A673 (cell line): ENCODE data around the gene BEND3.

ENCODE experiments used
- CTCF ChIP-seq: fragments of 300-800, 200-600 bp; sonication (generic); conservative IDR thresholded peaks from 2 replicates; pipeline ENCODE4 v1.5.1; 2017; ENCODE audit warnings: low read depth, mild to moderate bottlenecking, antibody characterized with exemption, low read length, moderate library complexity, mixed read lengths
- EZH2 ChIP-seq: fragments of 200-600 bp; sonication (generic); IDR thresholded peaks from 2 replicates; pipeline ENCODE4 v1.6.1; 2017; ENCODE audit warnings: borderline replicate concordance, low read depth, mild to moderate bottlenecking, mixed read lengths, antibody characterized with exemption, low read length; ENCODE audit not compliant: poor library complexity, severe bottlenecking

DNA sequence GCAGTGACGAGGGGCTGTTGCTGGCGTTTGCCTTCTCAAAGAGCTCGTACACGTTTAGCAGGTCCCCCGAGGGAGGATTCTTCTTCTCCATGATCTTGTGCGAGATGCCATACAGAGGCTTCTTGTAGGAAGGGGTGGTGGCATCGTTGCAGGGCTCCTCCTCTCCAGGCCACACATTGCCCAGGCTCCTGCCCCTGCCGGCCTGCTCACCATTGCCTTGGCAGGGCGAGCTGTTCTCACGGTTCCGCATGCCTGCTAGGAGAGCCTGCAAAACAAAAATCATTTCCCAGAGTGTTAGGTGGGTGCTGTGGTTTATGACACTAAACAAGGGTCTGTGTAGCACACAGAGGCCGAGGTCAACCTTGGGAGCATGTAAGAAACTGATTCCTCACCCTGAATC is 44.6 kb downstream of the BEND3 start:
- TF ChIP-seq CTCF (no peak), EZH2 (no peak)
